Measurements from ENCODE around the gene ROR1.

DNA sequence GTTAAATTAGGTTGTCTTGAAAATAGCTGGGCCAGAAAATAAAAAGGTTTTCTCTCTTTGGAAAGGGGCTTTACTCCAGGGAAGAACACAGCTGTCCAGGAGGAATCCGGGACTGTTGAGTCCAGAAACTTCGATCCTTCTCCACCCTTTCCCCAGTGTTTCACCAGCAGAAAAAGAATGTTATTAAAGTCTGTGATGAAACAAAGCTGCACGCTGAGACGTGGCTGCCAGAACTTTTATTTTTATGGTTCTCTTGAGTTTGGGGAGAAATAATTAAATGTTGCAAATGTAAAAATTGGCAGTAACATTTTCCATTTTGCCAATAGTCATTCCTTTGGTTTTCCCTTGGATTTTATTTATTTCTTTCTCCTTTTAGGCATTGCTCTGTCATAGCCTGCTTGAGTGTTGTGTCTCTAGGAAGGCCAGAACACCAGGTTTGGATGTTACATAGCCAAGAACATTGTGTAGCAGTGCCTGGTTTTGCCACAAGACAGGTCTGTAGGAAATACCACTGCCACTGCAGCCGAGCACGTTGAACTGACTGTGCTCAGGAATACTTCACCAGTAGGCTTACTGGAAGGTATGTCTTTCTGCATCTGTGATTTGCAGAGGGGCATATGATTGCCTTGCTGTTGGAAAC, 87.4 kb downstream of the ROR1 start:
- TF ChIP-seq CTCF (IDR thresholded peaks at IDR 0.05) (no peak), POLR2A (IDR thresholded peaks at IDR 0.05) (no peak)

Measured in uterus (tissue), 2 donors.